ENCODE data around the gene SUMF1.

SUMF1 gene

DNA sequence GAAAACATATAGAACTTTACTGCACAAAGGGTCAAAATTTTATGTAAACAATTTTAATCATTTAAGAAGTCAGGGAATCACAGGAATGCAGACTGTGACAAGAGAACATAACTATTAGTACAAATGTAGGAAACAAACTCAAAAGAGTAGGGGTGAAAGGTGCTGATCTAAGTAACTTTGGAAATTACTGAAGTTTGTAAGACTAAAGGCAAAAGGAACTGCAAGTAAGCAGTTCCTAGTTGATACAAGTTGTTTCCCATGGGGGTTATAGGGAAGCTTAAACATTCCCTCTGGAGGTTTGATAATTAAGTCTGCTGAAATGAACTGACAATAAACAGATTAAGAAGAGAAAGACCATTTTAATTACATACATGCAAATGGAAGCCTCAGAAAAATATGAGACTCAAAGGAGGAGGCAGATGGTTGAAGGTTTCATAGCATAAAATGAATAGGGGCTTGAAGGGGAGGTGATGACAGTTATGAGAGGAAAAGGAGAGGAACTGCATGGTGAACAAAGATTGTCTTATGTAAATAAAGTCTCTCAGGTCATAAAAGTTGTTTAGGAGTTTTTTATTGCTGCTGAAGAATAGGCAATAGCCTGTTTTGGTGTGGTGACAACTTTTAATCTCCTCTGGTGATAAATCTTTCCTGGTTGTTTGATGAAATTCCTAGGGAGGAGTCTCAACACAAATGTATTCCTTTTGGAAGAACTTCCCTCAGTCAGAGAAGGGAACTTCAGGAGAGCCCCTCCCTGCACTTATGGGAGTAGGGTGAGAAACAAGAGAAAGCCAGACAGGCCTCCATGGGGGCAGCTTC, 146.8 kb downstream of the SUMF1 start:
- H3K4me2 ChIP-seq (ENCODE audit: low read length) = no peak overlapping the region
- no peak overlapping the region for H3K23ac ChIP-seq (ENCODE audit: low read length)
- H4K8ac ChIP-seq (ENCODE audit: low read depth, low read length) = no peak overlapping the region
- peaks cover 5 to 8% of the 10 kb centered on the region in 2 experiments for H3K36me3 ChIP-seq (ENCODE audit: control insufficient read depth in 1 of 2, insufficient read depth in 2 of 2, low read length in 2 of 2)
- DNase-seq = no peak
- no peak overlapping the region for H4K91ac ChIP-seq (ENCODE audit: low read depth, low read length)
- H3K9ac ChIP-seq (ENCODE audit: low read length) = no peak overlapping the region
- H3K27ac ChIP-seq (ENCODE audit: low read depth, low read length) = no peak overlapping the region
- no peak overlapping the region for H2BK120ac ChIP-seq (ENCODE audit: insufficient read depth, low read length, poor library complexity)
- no peak overlapping the region for H2BK5ac ChIP-seq (ENCODE audit: low read depth, low read length, poor library complexity)
- H3K14ac ChIP-seq (ENCODE audit: low read length) = no peak overlapping the region
- no peak overlapping the region for H3K4ac ChIP-seq (ENCODE audit: low read depth, low read length)
- H3K9me3 ChIP-seq (ENCODE audit: insufficient read depth, low read depth, low read length) = no peaks in the 10 kb centered on the region
- no peaks in the 10 kb centered on the region for H3K79me1 ChIP-seq (ENCODE audit: low read length)
- H3K4me3 ChIP-seq (ENCODE audit: low read depth, low read length) = no peak overlapping the region
- no peaks in the 10 kb centered on the region for H3K4me1 ChIP-seq (ENCODE audit: control insufficient read depth in 1 of 2, insufficient read depth in 2 of 2, low read length in 2 of 2)
- H2AFZ ChIP-seq (ENCODE audit: insufficient read depth, low read length, poor library complexity) = no peak overlapping the region
- H2BK12ac ChIP-seq (ENCODE audit: low read length) = no peak overlapping the region
- no peak overlapping the region for H4K12ac ChIP-seq (ENCODE audit: low read depth, low read length)
- H3K27me3 ChIP-seq (ENCODE audit: insufficient read depth, low read length) = no peaks in the 10 kb centered on the region
- H2AK5ac ChIP-seq (ENCODE audit: low read length) = no peak overlapping the region
- no peaks in the 10 kb centered on the region for H3K79me2 ChIP-seq (ENCODE audit: control insufficient read depth, insufficient read depth, low read length, poor library complexity)
- H3K18ac ChIP-seq (ENCODE audit: low read length) = no peak overlapping the region

DNA sequence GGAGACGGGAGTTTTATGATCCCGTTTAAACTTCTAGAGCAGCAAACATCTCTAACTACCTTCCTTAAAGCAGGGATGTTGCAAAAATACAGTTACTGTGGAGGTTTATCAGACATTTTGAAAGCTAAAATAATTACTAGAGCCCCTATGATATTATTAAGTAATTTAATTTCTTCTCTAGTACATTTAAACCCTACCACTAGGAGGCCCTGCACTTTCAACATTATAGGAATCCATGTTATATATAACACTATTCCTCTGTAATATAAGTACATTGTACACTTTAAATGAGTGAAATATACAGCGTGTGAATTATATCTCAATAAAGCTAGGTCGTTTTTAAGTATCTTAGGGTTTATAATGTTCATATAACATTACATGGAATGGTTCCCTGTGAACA, 152.4 kb downstream of the SUMF1 start:
- Histone ChIP-seq H3K36me3 (ENCODE audit: control insufficient read depth in 1 of 2, insufficient read depth in 2 of 2, low read length in 2 of 2) (peaks cover 5 to 8% of the 10 kb centered on the region in 2 experiments), H3K27me3 (ENCODE audit: insufficient read depth, low read length) (no peaks in the 10 kb centered on the region), H3K18ac (ENCODE audit: low read length) (no peak overlapping the region), H2BK5ac (ENCODE audit: low read depth, low read length, poor library complexity) (no peak overlapping the region), H2BK120ac (ENCODE audit: insufficient read depth, low read length, poor library complexity) (no peak overlapping the region), H3K4ac (ENCODE audit: low read depth, low read length) (no peak overlapping the region), H2AFZ (ENCODE audit: insufficient read depth, low read length, poor library complexity) (no peak overlapping the region), H3K23ac (ENCODE audit: low read length) (no peak overlapping the region), H3K4me3 (ENCODE audit: low read depth, low read length) (no peak overlapping the region), H3K14ac (ENCODE audit: low read length) (no peak overlapping the region), H2BK12ac (ENCODE audit: low read length) (no peak overlapping the region), H3K79me2 (ENCODE audit: control insufficient read depth, insufficient read depth, low read length, poor library complexity) (no peaks in the 10 kb centered on the region), H3K4me2 (ENCODE audit: low read length) (no peak overlapping the region), H4K8ac (ENCODE audit: low read depth, low read length) (no peak overlapping the region), H4K12ac (ENCODE audit: low read depth, low read length) (no peak overlapping the region), H3K79me1 (ENCODE audit: low read length) (no peaks in the 10 kb centered on the region), H2AK5ac (ENCODE audit: low read length) (no peak overlapping the region), H3K4me1 (ENCODE audit: control insufficient read depth in 1 of 2, insufficient read depth in 2 of 2, low read length in 2 of 2) (no peaks in the 10 kb centered on the region), H3K9me3 (ENCODE audit: insufficient read depth, low read depth, low read length) (no peaks in the 10 kb centered on the region), H3K27ac (ENCODE audit: low read depth, low read length) (no peak overlapping the region), H3K9ac (ENCODE audit: low read length) (no peak overlapping the region), H4K91ac (ENCODE audit: low read depth, low read length) (no peak overlapping the region)
- no peak for DNase-seq
- WGBS (ENCODE audit: extremely low coverage, insufficient coverage, insufficient read length) = no CpG with 5 or more reads among the region's 4 CpGs

DNA sequence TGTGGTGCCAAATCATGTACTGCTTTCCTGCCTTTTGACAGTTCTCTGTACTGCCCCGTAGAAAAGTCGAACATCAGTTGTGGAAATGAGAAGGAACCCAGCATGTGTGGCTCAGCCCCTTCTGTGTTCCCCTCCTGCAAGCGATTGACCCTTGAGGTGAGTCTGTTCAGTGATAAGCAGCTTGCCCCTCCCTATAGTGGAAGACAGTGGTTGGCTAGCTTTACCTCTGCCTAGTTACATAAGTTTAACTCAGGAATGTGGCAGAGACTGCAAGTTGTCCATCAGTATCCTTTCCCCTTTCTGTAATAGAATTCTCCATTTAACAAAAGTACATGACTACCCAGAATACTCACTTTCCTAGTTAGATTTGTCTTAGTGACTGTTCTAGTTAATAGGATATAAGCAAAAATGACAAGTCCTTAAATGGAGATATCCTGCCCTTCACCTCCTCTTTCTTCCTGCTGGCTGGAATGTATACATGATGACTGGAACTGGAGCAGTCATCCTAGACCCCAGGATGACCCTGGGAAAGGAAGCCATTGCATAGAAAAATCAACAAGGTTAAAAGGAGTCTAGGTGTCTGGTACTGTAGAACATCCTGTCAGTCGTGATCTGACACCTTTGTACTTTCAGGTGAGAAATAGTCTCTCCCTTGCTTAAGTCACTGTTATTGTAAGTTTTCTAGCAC, 153.3 kb downstream of the SUMF1 start:
- H4K91ac ChIP-seq (ENCODE audit: low read depth, low read length) = no peak overlapping the region
- no peak overlapping the region for H2AFZ ChIP-seq (ENCODE audit: insufficient read depth, low read length, poor library complexity)
- no CpG with 5 or more reads among the region's 4 CpGs for WGBS (ENCODE audit: extremely low coverage, insufficient coverage, insufficient read length)
- peaks cover 2% of the 10 kb centered on the region for H3K79me1 ChIP-seq (ENCODE audit: low read length)
- no peak for DNase-seq
- H2AK5ac ChIP-seq (ENCODE audit: low read length) = no peak overlapping the region
- peaks cover 5 to 8% of the 10 kb centered on the region in 2 experiments for H3K36me3 ChIP-seq (ENCODE audit: control insufficient read depth in 1 of 2, insufficient read depth in 2 of 2, low read length in 2 of 2)
- no peaks in the 10 kb centered on the region for H3K9me3 ChIP-seq (ENCODE audit: insufficient read depth, low read depth, low read length)
- H3K27ac ChIP-seq (ENCODE audit: low read depth, low read length) = no peak overlapping the region
- H2BK12ac ChIP-seq (ENCODE audit: low read length) = no peak overlapping the region
- no peak overlapping the region for H2BK5ac ChIP-seq (ENCODE audit: low read depth, low read length, poor library complexity)
- H3K9ac ChIP-seq (ENCODE audit: low read length) = no peak overlapping the region
- H3K79me2 ChIP-seq (ENCODE audit: control insufficient read depth, insufficient read depth, low read length, poor library complexity) = no peaks in the 10 kb centered on the region
- H3K4me2 ChIP-seq (ENCODE audit: low read length) = no peak overlapping the region
- no peak overlapping the region for H3K4me3 ChIP-seq (ENCODE audit: low read depth, low read length)
- H3K23ac ChIP-seq (ENCODE audit: low read length) = no peak overlapping the region
- no peak overlapping the region for H3K18ac ChIP-seq (ENCODE audit: low read length)
- no peak overlapping the region for H4K8ac ChIP-seq (ENCODE audit: low read depth, low read length)
- H4K12ac ChIP-seq (ENCODE audit: low read depth, low read length) = no peak overlapping the region
- H3K14ac ChIP-seq (ENCODE audit: low read length) = no peak overlapping the region
- no peak overlapping the region for H3K4ac ChIP-seq (ENCODE audit: low read depth, low read length)
- no peaks in the 10 kb centered on the region for H3K27me3 ChIP-seq (ENCODE audit: insufficient read depth, low read length)
- H2BK120ac ChIP-seq (ENCODE audit: insufficient read depth, low read length, poor library complexity) = no peak overlapping the region
- H3K4me1 ChIP-seq (ENCODE audit: control insufficient read depth in 1 of 2, insufficient read depth in 2 of 2, low read length in 2 of 2) = peaks cover 0 to under 1% of the 10 kb centered on the region in 2 experiments

DNA sequence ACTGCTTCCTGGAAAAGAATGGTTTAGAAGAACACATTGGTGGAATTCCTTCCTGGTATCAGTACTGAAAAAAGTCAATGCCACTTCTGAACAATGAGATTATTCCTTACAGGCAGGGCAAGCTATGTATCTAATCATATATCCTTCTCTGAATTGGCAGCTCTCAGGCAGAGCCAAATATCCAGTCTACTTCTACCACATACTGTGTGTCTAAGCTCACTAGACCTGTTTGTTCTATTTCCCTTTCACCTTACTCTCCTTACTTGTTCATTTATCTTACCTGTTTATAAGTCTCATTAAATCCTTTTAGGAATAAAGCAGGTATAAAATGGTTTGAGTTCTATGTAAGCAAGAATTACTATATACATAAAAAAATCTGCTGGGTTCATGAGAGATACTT, 155.6 kb downstream of the SUMF1 start:
- H3K9ac ChIP-seq (ENCODE audit: low read length) = no peak overlapping the region
- no peak overlapping the region for H3K23ac ChIP-seq (ENCODE audit: low read length)
- peaks cover 0 to 4% of the 10 kb centered on the region in 2 experiments for H3K4me1 ChIP-seq (ENCODE audit: control insufficient read depth in 1 of 2, insufficient read depth in 2 of 2, low read length in 2 of 2)
- peaks cover 2% of the 10 kb centered on the region for H3K79me1 ChIP-seq (ENCODE audit: low read length)
- H3K79me2 ChIP-seq (ENCODE audit: control insufficient read depth, insufficient read depth, low read length, poor library complexity) = no peaks in the 10 kb centered on the region
- no peak overlapping the region for H2AFZ ChIP-seq (ENCODE audit: insufficient read depth, low read length, poor library complexity)
- no peak for DNase-seq
- no peak overlapping the region for H2BK12ac ChIP-seq (ENCODE audit: low read length)
- no peak overlapping the region for H3K14ac ChIP-seq (ENCODE audit: low read length)
- no peak overlapping the region for H2BK5ac ChIP-seq (ENCODE audit: low read depth, low read length, poor library complexity)
- H3K27ac ChIP-seq (ENCODE audit: low read depth, low read length) = no peak overlapping the region
- no peak overlapping the region for H4K12ac ChIP-seq (ENCODE audit: low read depth, low read length)
- H2BK120ac ChIP-seq (ENCODE audit: insufficient read depth, low read length, poor library complexity) = no peak overlapping the region
- no peak overlapping the region for H3K4me3 ChIP-seq (ENCODE audit: low read depth, low read length)
- H4K8ac ChIP-seq (ENCODE audit: low read depth, low read length) = no peak overlapping the region
- H3K36me3 ChIP-seq (ENCODE audit: control insufficient read depth in 1 of 2, insufficient read depth in 2 of 2, low read length in 2 of 2) = peaks cover under 1 to 2% of the 10 kb centered on the region in 2 experiments
- no peak overlapping the region for H3K4me2 ChIP-seq (ENCODE audit: low read length)
- H3K9me3 ChIP-seq (ENCODE audit: insufficient read depth, low read depth, low read length) = no peaks in the 10 kb centered on the region
- H4K91ac ChIP-seq (ENCODE audit: low read depth, low read length) = no peak overlapping the region
- no peak overlapping the region for H3K18ac ChIP-seq (ENCODE audit: low read length)
- H3K27me3 ChIP-seq (ENCODE audit: insufficient read depth, low read length) = no peaks in the 10 kb centered on the region
- H3K4ac ChIP-seq (ENCODE audit: low read depth, low read length) = no peak overlapping the region
- no peak overlapping the region for H2AK5ac ChIP-seq (ENCODE audit: low read length)

Measured in trophoblast cell (in vitro differentiated cells and primary cell).